NT2/D1 (cell line): ENCODE measurements around the gene DPP8.

Source experiments
- DNase-seq: peaks from one replicate; pipeline ENCODE4 v3.0.0-alpha.2; 2011; ENCODE audit warnings: low read depth, low spot score
- H3K27me3 ChIP-seq: 2 replicates; pipeline ENCODE4 v1.6.0; 2011; ENCODE audit warnings: mild to moderate bottlenecking; ENCODE audit not compliant: insufficient read length, insufficient read depth
- H3K36me3 ChIP-seq: 2 replicates; pipeline ENCODE4 v1.6.1; 2011; ENCODE audit warnings: mild to moderate bottlenecking, low read length, mixed read lengths; ENCODE audit not compliant: insufficient read depth, insufficient read length
- H3K4me1 ChIP-seq: 2 replicates; pipeline ENCODE4 v1.5.1; 2011; ENCODE audit not compliant: insufficient read depth, insufficient read length
- H3K4me3 ChIP-seq: 2 replicates; pipeline ENCODE4 v1.5.1; 2011; ENCODE audit warnings: low read depth; ENCODE audit not compliant: insufficient read length
- H3K9ac ChIP-seq: 2 replicates; pipeline ENCODE4 v1.6.0; 2011; ENCODE audit warnings: low read depth; ENCODE audit not compliant: insufficient read length
- H3K9me3 ChIP-seq: 2 replicates; pipeline ENCODE4 v1.5.1; 2011; ENCODE audit warnings: mild to moderate bottlenecking, low read length; ENCODE audit not compliant: insufficient read depth
- SUZ12 ChIP-seq: IDR thresholded peaks from 2 replicates; pipeline ENCODE4 v1.6.1; 2011; ENCODE audit not compliant: insufficient read length, insufficient read depth; ENCODE audit errors: extremely low read depth
- YY1 ChIP-seq: IDR thresholded peaks from 2 replicates; pipeline ENCODE4 v1.6.1; 2011; ENCODE audit not compliant: insufficient read length, insufficient read depth
- ZNF274 ChIP-seq: IDR thresholded peaks from 2 replicates; pipeline ENCODE4 v1.6.1; 2011; ENCODE audit warnings: mild to moderate bottlenecking, low read depth, low read length

Gene DPP8

DNA sequence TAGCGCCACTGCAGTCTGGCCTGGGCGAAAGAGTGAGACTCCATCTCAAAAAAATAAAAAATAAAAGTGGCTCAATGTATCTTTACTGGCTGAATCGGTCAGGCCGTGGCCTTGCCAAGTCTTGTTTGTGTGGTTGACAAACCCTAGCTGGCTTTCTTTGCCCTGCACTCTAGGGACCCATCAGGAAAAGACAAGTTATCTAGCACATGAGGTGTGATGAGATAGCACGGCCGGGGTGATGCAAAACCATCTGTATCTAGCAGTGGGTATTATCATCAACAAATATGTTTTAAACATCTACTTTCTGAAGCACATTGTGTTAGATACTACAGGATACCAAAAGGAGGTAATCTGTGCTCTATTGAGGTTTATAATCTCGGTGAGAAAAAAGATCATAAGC is 3.9 kb upstream of the DPP8 start:
- Histone ChIP-seq H3K27me3 (no peaks in the 10 kb centered on the region), H3K9me3 (no peaks in the 10 kb centered on the region), H3K9ac (no peak overlapping the region), H3K4me1 (no peaks in the 10 kb centered on the region), H3K36me3 (no peaks in the 10 kb centered on the region), H3K4me3 (no peak overlapping the region)
- TF ChIP-seq ZNF274: no peak
- TF ChIP-seq YY1: no peak
- no peak for TF ChIP-seq SUZ12
- no peak for DNase-seq

DNA sequence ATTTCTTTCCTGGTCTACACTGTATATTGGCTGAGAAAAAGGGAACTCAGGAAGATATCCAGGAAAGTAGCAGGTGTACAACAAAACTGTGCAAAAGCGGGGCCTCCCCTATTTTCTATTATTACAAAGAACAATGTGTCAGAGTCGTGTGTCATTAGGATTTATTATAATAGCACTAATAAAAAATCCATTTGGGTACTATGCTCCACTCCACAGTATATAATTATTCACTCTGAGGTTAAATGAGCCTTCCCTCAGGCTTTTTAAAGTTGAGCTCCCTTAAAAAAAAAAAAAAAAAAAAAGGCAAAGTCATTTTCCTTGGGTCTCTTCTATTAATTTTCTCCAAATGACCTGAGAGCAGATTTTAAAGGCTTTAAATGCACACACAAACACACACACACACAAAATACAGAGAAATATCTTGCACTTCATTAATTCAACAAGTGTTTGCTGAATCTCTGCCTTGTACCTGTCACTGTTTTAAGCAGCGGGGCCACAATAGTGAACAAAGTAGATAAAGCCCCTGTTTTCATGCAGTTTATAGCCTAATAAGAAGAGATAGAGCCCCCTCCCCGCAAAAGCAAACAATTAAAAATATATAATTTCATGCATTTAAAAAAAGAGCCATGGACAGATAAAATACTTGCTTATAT is 1.3 kb upstream of the DPP8 start:
- H3K9ac ChIP-seq: no peak overlapping the region
- H3K9me3 ChIP-seq: no peaks in the 10 kb centered on the region
- H3K4me1 ChIP-seq: no peaks in the 10 kb centered on the region
- no peak for DNase-seq
- H3K27me3 ChIP-seq: no peaks in the 10 kb centered on the region
- H3K36me3 ChIP-seq: peaks cover 23% of the 10 kb centered on the region
- H3K4me3 ChIP-seq: no peak overlapping the region
- TF ChIP-seq ZNF274 (no peak), YY1 (no peak), SUZ12 (no peak)

DNA sequence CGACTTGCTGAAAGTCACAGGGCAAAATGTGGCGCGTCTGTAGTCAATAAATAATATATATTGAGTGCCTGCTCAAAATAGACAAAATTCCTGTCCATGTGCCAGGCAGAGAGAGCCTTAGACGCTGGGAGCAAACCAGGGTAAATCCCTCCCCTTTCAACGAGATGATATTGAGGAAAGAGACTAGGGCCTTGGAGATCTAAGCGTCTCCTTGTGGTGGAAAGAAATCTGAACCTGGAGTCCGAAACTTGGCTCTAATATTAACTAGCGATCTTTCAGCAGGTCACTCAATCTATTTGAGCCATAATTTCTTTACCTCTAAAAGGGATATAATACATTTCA is 348 bp upstream of the DPP8 start:
- no peaks in the 10 kb centered on the region for H3K27me3 ChIP-seq
- H3K4me1 ChIP-seq: no peaks in the 10 kb centered on the region
- DNase-seq: no peak
- peaks cover 28% of the 10 kb centered on the region for H3K36me3 ChIP-seq
- H3K9ac ChIP-seq: peak overlapping the region; percentile 99
- peak overlapping the region; percentile 98 for H3K4me3 ChIP-seq
- H3K9me3 ChIP-seq: no peaks in the 10 kb centered on the region
- TF ChIP-seq YY1 (no peak), ZNF274 (no peak), SUZ12 (no peak)

DNA sequence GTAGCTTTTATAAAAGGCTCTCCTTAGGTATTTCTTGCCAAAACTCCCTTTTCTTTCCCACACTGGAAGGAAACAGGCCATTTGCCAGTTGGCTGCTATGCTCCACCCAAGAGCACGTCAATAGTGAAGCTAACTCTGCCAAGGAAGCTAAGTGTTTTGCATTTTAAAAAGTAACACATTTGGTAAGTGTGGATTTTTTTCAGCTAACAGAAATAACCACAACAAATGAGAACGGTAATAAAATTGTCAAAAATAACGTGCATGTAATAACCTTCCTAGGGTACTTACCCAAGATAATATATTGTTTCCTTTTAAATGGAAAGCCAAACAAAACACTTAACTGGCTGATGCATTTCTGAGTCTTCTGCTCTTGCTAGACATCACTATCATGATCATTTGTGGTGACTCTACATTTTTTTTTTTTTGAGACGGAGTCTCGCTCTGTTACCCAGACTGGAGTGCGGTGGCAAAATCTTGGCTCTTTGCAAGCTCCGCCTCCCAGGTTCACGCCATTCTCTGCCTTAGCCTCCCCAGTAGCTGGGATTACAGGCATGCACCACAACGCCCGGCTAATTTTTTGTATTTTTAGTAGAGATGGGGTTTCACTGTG is 4.6 kb downstream of the DPP8 start:
- no peak overlapping the region for H3K9ac ChIP-seq

DNA sequence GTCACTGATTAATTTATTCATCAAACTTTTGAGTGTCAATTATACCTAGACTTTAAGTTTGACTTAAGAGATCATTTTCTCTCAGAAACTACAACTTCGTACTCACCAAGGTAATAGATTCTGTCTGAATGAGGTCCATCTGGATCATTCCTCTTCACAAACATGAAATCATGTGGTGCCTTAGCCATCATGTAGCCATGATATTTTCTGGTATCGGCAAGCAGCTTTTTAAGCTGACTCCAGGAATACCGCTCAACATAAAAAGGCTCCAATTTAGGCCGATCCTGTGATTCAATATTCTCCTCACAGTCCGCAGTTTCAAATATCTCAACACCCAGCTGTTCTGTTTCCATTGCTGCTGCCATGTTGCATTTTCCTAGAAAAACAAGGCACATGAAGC is 5.3 kb downstream of the DPP8 start:
- H3K36me3 ChIP-seq: peaks cover 74% of the 10 kb centered on the region
- DNase-seq: no peak

More for the DNA sequence above, 4.6 kb downstream of the DPP8 start:
- Histone ChIP-seq H3K36me3 (peaks cover 69% of the 10 kb centered on the region), H3K4me3 (no peak overlapping the region), H3K9me3 (no peaks in the 10 kb centered on the region), H3K4me1 (no peaks in the 10 kb centered on the region), H3K27me3 (no peaks in the 10 kb centered on the region)
- TF ChIP-seq SUZ12 (no peak), ZNF274 (no peak), YY1 (no peak)
- DNase-seq: no peak

DNA sequence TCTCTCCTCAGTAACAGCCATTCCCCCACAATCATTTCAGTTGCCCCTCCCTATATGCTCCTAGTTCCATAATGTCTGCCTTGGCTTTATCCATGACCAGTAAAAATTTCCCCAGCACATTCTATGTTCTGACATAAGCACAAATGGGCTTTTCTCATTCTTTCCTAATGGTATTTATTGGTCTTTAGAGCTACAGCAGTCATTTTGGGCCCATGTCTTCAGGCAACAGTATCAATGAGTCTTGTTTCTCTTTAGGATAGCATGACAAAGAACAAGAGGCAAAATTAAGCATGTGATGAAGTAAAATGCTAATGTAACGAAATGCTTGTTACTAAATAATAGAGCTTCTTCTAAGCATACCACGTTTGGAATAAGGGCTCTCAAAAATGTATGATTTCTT is 8.2 kb downstream of the DPP8 start:
- no peaks in the 10 kb centered on the region for H3K4me1 ChIP-seq
- no peaks in the 10 kb centered on the region for H3K9me3 ChIP-seq
- DNase-seq: no peak
- peaks cover 83% of the 10 kb centered on the region for H3K36me3 ChIP-seq
- no peaks in the 10 kb centered on the region for H3K27me3 ChIP-seq
- H3K4me3 ChIP-seq: no peak overlapping the region
- no peak overlapping the region for H3K9ac ChIP-seq
- no peak for TF ChIP-seq SUZ12
- no peak for TF ChIP-seq YY1
- TF ChIP-seq ZNF274: no peak

More for the DNA sequence above, 5.3 kb downstream of the DPP8 start:
- Histone ChIP-seq H3K4me3 (no peak overlapping the region), H3K27me3 (no peaks in the 10 kb centered on the region), H3K4me1 (no peaks in the 10 kb centered on the region), H3K9me3 (no peaks in the 10 kb centered on the region), H3K9ac (no peak overlapping the region)
- no peak for TF ChIP-seq YY1
- no peak for TF ChIP-seq SUZ12
- TF ChIP-seq ZNF274: no peak

DNA sequence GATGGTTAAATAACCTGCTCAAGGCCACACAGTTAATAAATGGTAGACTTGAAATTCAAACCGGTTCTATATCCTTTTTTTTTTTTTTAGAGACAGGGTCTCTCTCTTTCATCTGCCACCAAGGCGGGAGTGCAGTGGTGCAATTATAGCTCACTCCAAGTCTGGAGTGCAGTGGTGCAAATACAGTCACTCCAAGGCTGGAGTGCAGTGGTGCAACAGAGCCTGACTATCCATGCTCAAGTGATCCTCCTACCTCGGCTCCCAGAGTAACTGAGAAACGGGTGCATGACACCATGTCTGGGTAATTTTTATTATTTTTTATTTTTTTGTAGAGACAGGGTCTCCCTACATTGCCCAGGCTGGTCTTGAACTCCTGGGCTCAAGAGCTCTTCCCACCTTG is 23.4 kb downstream of the DPP8 start:
- TF ChIP-seq YY1: no peak
- no peak for TF ChIP-seq SUZ12
- no peak for TF ChIP-seq ZNF274
- H3K4me3 ChIP-seq: no peak overlapping the region
- no peak for DNase-seq
- no peak overlapping the region for H3K9ac ChIP-seq
- H3K27me3 ChIP-seq: no peaks in the 10 kb centered on the region
- H3K36me3 ChIP-seq: peaks cover 76% of the 10 kb centered on the region
- H3K4me1 ChIP-seq: no peaks in the 10 kb centered on the region
- H3K9me3 ChIP-seq: no peaks in the 10 kb centered on the region
